GM12892 (cell line): ENCODE data around the gene OXNAD1.
A peak's percentile ranks its signal among the peaks of the same experiment; 100 is the strongest.
"Not testable (repeated sequence)": the region's sequence is repeated elsewhere in the genome, so short reads cannot be mapped to it uniquely, and the experiment has no call there.

Experiments
- DNase-seq: peaks from one replicate; pipeline ENCODE4 v3.0.0; 2011; ENCODE audit not compliant: insufficient read length
- FAIRE-seq: peaks from 2 replicates; lab custom pipeline; 2011; peaks lifted over from hg19 to GRCh38; lab: Jason Lieb, UNC
- POLR2A ChIP-seq: IDR thresholded peaks from 2 replicates; pipeline ENCODE4 v1.6.1; 2011; ENCODE audit warnings: low read depth, low read length, control low read depth
- POLR2AphosphoS5 ChIP-seq: IDR thresholded peaks from 2 replicates; pipeline ENCODE4 v1.6.1; 2011; ENCODE audit warnings: low read depth, low read length, control low read depth
- TAF1 ChIP-seq: IDR thresholded peaks from 2 replicates; pipeline ENCODE4 v1.6.1; 2011; ENCODE audit warnings: low read depth, mild to moderate bottlenecking, control low read depth, low read length, borderline replicate concordance

The OXNAD1 gene

GRCh38 chr3:16300881-16301359 is 35.9 kb downstream of the OXNAD1 start:
- DNase-seq (no peak), FAIRE-seq (peak; percentile 92)
- TF ChIP-seq POLR2A (no peak), POLR2AphosphoS5 (no peak), TAF1 (no peak)

GRCh38 chr3:16301507-16301906 is 36.5 kb downstream of the OXNAD1 start:
- no peak for TF ChIP-seq TAF1
- no peak for TF ChIP-seq POLR2A
- FAIRE-seq (no peak), DNase-seq (no peak)

GRCh38 chr3:16302082-16302631 is 37.1 kb downstream of the OXNAD1 start:
- no peak for FAIRE-seq
- TF ChIP-seq POLR2AphosphoS5, result peak; percentile 69
- no peak for TF ChIP-seq TAF1
- no peak for TF ChIP-seq POLR2A
- no peak for DNase-seq

GRCh38 chr3:16303037-16303575 is 38.1 kb downstream of the OXNAD1 start:
- no peak for FAIRE-seq
- DNase-seq, result no peak
- TF ChIP-seq POLR2AphosphoS5 (no peak), TAF1 (no peak), POLR2A (peak; percentile 31; the same call in 1 of the 2 replicates)

- FAIRE-seq (no peak), DNase-seq (no peak)
- TF ChIP-seq POLR2AphosphoS5 (0 out of 2 replicates have a peak, but pooled peaks have one; percentile 6), POLR2A (no peak)
Measured at GRCh38 chr3:16304061-16305010, 39.3 kb downstream of the OXNAD1 start.

GRCh38 chr3:16305111-16305541 is 40.1 kb downstream of the OXNAD1 start:
- DNase-seq (no peak), FAIRE-seq (no peak)
- peak; percentile 89 for TF ChIP-seq POLR2AphosphoS5
- TF ChIP-seq POLR2A, result peak; percentile 77
- no peak for TF ChIP-seq TAF1

GRCh38 chr3:16307832-16308531 is 43.0 kb downstream of the OXNAD1 start:
- FAIRE-seq (no peak), DNase-seq (no peak)
- peak; percentile 61 for TF ChIP-seq POLR2A
- TF ChIP-seq POLR2AphosphoS5, result peak; percentile 64; the same call in 1 of the 2 replicates
- TF ChIP-seq TAF1, result no peak

- FAIRE-seq, result no peak
- TF ChIP-seq POLR2AphosphoS5 (0 out of 2 replicates have a peak, but pooled peaks have one; percentile 9), TAF1 (no peak)
- no peak for DNase-seq
Measured at GRCh38 chr3:16308727-16309126, 43.7 kb downstream of the OXNAD1 start.

GRCh38 chr3:16309558-16309957 is 44.5 kb downstream of the OXNAD1 start:
- DNase-seq, result no peak
- peak; percentile 76 for FAIRE-seq
- TF ChIP-seq POLR2AphosphoS5 (peak; percentile 80), POLR2A (peak; percentile 42), TAF1 (no peak)

- peak; percentile 62 for FAIRE-seq
- not testable (repeated sequence) for DNase-seq
- TF ChIP-seq POLR2A, result peak; percentile 23; the same call in 1 of the 2 replicates
Measured at GRCh38 chr3:16310486-16310885, 45.5 kb downstream of the OXNAD1 start.

GRCh38 chr3:16311960-16312451 is 47.0 kb downstream of the OXNAD1 start:
- DNase-seq, result no peak
- TF ChIP-seq POLR2AphosphoS5 (peak; percentile 30; the same call in 1 of the 2 replicates), TAF1 (no peak), POLR2A (peak; percentile 61)
- peak; percentile 90 for FAIRE-seq
